Brain microvascular endothelial cell (primary cell): ENCODE measurements around the gene CUBN.

Experiments used
- DNase-seq: peaks from one replicate; pipeline ENCODE4 v3.0.0-alpha.2; 2020
- H3K27ac ChIP-seq: fragments of 250-450 bp; sonication (Bioruptor Pico); 2 replicates; pipeline ENCODE4 v1.5.1; 2020; ENCODE audit warnings: mild to moderate bottlenecking, moderate library complexity
- H3K27me3 ChIP-seq: fragments of 250-450 bp; sonication (Bioruptor Pico); replicated peaks from 2 replicates; pipeline ENCODE4 v1.5.1; 2020; ENCODE audit warnings: mild to moderate bottlenecking
- H3K36me3 ChIP-seq: fragments of 250-450 bp; sonication (Bioruptor Pico); replicated peaks from 2 replicates; pipeline ENCODE4 v1.5.1; 2020; ENCODE audit warnings: mild to moderate bottlenecking
- H3K4me3 ChIP-seq: 2 replicates; pipeline ENCODE4 v1.5.1; 2011; ENCODE audit warnings: low read depth, mild to moderate bottlenecking, control low read depth, low read length, moderate library complexity
- CTCF ChIP-seq: IDR thresholded peaks from 2 replicates; pipeline ENCODE4 v1.5.1; 2011; ENCODE audit warnings: low read depth, mild to moderate bottlenecking, moderate library complexity, low read length, control low read depth, inconsistent platforms; ENCODE audit errors: missing control alignments
- in situ Hi-C: cut with HindIII; loops from 2 replicates; pipeline ENCODE4 v1.10.0; 2017; ENCODE audit warnings: low sequenced_read_pairs, low pct_ligation_motif_present

Gene CUBN

GRCh38 chr10:16954280-16955030 lies 175.2 kb downstream of the CUBN start:
- H3K36me3 ChIP-seq: no peaks in the 10 kb centered on the region
- H3K27ac ChIP-seq: no peak overlapping the region
- no peaks in the 10 kb centered on the region for H3K27me3 ChIP-seq
- no peak overlapping the region for H3K4me3 ChIP-seq
- no peak for DNase-seq
- in situ Hi-C loops: no loop called here
- TF ChIP-seq CTCF: no peak

- no peak for TF ChIP-seq CTCF
- no peaks in the 10 kb centered on the region for H3K36me3 ChIP-seq
- no peak overlapping the region for H3K4me3 ChIP-seq
- no peak overlapping the region for H3K27ac ChIP-seq
- H3K27me3 ChIP-seq: no peaks in the 10 kb centered on the region
- in situ Hi-C loops: no loop called here
- no peak for DNase-seq
Measured at GRCh38 chr10:16953270-16953669, 176.3 kb downstream of the CUBN start.

GRCh38 chr10:16952610-16953009 lies 177.0 kb downstream of the CUBN start:
- DNase-seq: no peak
- no peaks in the 10 kb centered on the region for H3K27me3 ChIP-seq
- in situ Hi-C loops: no loop called here
- H3K36me3 ChIP-seq: no peaks in the 10 kb centered on the region
- no peak overlapping the region for H3K27ac ChIP-seq
- TF ChIP-seq CTCF: peak; percentile 71
- H3K4me3 ChIP-seq: no peak overlapping the region

GRCh38 chr10:16952080-16952479 lies 177.5 kb downstream of the CUBN start:
- Histone ChIP-seq H3K27me3 (no peaks in the 10 kb centered on the region), H3K36me3 (no peaks in the 10 kb centered on the region), H3K27ac (peak overlapping the region; percentile 4), H3K4me3 (no peak overlapping the region)
- TF ChIP-seq CTCF: no peak
- DNase-seq: no peak
- in situ Hi-C loops: no loop called here

- Histone ChIP-seq H3K27me3 (no peaks in the 10 kb centered on the region), H3K36me3 (no peaks in the 10 kb centered on the region), H3K4me3 (no peak overlapping the region), H3K27ac (peak overlapping the region; percentile 58)
- no peak for TF ChIP-seq CTCF
- DNase-seq: peak; percentile 89
- in situ Hi-C loops: no loop called here
Measured at GRCh38 chr10:16950656-16951601, 178.7 kb downstream of the CUBN start.
